B cell (primary cell): ENCODE data around the gene SLITRK1. TPM values are rescaled to one million over a fixed set of nuclear protein-coding genes. Genes with fewer than 3 reads are reported as not detected.

Experiments used
- ATAC-seq: fragments of 200-7000 bp; cut with Tn5 transposase; one replicate; pipeline ENCODE4 v1.10.0; 2021; ENCODE audit warnings: low read depth, mild to moderate bottlenecking, moderate number of reproducible peaks, moderate library complexity
- CTCF ChIA-PET: fragments of 350-600 bp; sonication (Branson Sonifier 250); formaldehyde crosslinking; loops from one replicate; lab custom pipeline; 2021; ENCODE audit warnings: antibody characterized with exemption, inconsistent platforms; lab: Charles Lee
- POLR2A ChIA-PET: fragments of 350-600 bp; sonication (Branson Sonifier 250); formaldehyde crosslinking; loops from one replicate; lab custom pipeline; 2021; ENCODE audit warnings: antibody characterized with exemption; lab: Charles Lee
- DNase-seq: peaks from one replicate; pipeline ENCODE4 v3.0.0; 2013
- H2AFZ ChIP-seq: 2 replicates; pipeline ENCODE4 v1.6.1; 2012; ENCODE audit warnings: mild to moderate bottlenecking, low read depth, low read length; ENCODE audit not compliant: insufficient read depth, poor library complexity, severe bottlenecking
- H3K27ac ChIP-seq, 2 donors: 1 replicate in 1 of 2; 2 replicates in 1 of 2; pipeline ENCODE4 v1.5.1; 2012 to 2013; ENCODE audit warnings: low read length in 2 of 2, mild to moderate bottlenecking in 2 of 2, moderate library complexity in 1 of 2
- H3K27me3 ChIP-seq, 4 experiments: fragments of 200-600 bp in 1 of 4; sonication (generic) in 1 of 4; replicated peaks in 1 of 4; 1 replicate in 2 of 4; 2 replicates in 2 of 4; pipeline versions ENCODE4 v1.6.1 to v1.7.0; 2013 to 2016; ENCODE audit warnings: low read length in 3 of 4, mild to moderate bottlenecking in 2 of 4, mixed read lengths in 1 of 4, moderate library complexity in 1 of 4; ENCODE audit not compliant: insufficient read depth in 4 of 4, control insufficient read depth in 3 of 4; ENCODE audit errors: control extremely low read depth in 1 of 4
- H3K36me3 ChIP-seq, 2 experiments: replicated peaks in 1 of 2; 1 replicate in 1 of 2; 2 replicates in 1 of 2; pipeline versions ENCODE4 v1.6.1 to v1.7.1; 2013; ENCODE audit warnings: low read length in 1 of 2; ENCODE audit not compliant: insufficient read depth in 2 of 2, control insufficient read depth in 1 of 2; ENCODE audit errors: control extremely low read depth in 1 of 2, extremely low read depth in 1 of 2
- H3K4me1 ChIP-seq, 2 donors: fragments of 200-600 bp in 1 of 2; sonication (generic) in 1 of 2; 1 replicate in 1 of 2; 2 replicates in 1 of 2; pipeline versions ENCODE4 v1.5.1 to v1.6.1; 2013 to 2017; ENCODE audit warnings: low read length in 2 of 2; ENCODE audit not compliant: control insufficient read depth in 2 of 2, insufficient read depth in 2 of 2
- H3K4me2 ChIP-seq: replicated peaks from 2 replicates; pipeline ENCODE3; 2012; ENCODE audit warnings: mild to moderate bottlenecking, low read depth, low read length; ENCODE audit not compliant: poor library complexity, severe bottlenecking
- H3K4me3 ChIP-seq, 5 experiments: fragments of 200-600 bp in 1 of 5; sonication (generic) in 1 of 5; 1 replicate in 3 of 5; 2 replicates in 2 of 5; pipeline versions ENCODE4 v1.5.1 to v1.7.0; 2011 to 2016; ENCODE audit warnings: low read length in 4 of 5, mild to moderate bottlenecking in 4 of 5, low read depth in 2 of 5, control low read depth in 1 of 5, moderate library complexity in 1 of 5; ENCODE audit not compliant: insufficient read depth in 1 of 5; ENCODE audit errors: control extremely low read depth in 1 of 5, extremely low read depth in 1 of 5
- H3K79me2 ChIP-seq: fragments of 200-600 bp; sonication (generic); one replicate; pipeline ENCODE4 v1.6.0; 2016; ENCODE audit warnings: low read length; ENCODE audit not compliant: control insufficient read depth, insufficient read depth
- H3K9ac ChIP-seq: fragments of 200-600 bp; sonication (generic); 2 replicates; pipeline ENCODE4 v1.6.1; 2017; ENCODE audit warnings: mild to moderate bottlenecking, low read length, moderate library complexity
- H3K9me3 ChIP-seq, 3 donors: one replicate each; pipeline versions ENCODE4 v1.6.1 to v1.7.1; 2013; ENCODE audit warnings: low read length in 2 of 3; ENCODE audit not compliant: control insufficient read depth in 2 of 3, insufficient read depth in 1 of 3; ENCODE audit errors: control extremely low read depth in 1 of 3
- H4K20me1 ChIP-seq: 2 replicates; pipeline ENCODE4 v1.6.0; 2012; ENCODE audit warnings: mild to moderate bottlenecking, low read length; ENCODE audit not compliant: insufficient read depth, control insufficient read depth, poor library complexity, severe bottlenecking
- H3K27ac Mint-ChIP-seq: one replicate; pipeline ENCODE4 v1.8.0; 2021; ENCODE audit warnings: mixed read lengths
- H3K27me3 Mint-ChIP-seq: one replicate; pipeline ENCODE4 v1.8.0; 2021; ENCODE audit warnings: mixed read lengths
- H3K4me1 Mint-ChIP-seq: one replicate; pipeline ENCODE4 v1.8.0; 2021; ENCODE audit warnings: mixed read lengths
- H3K4me3 Mint-ChIP-seq: one replicate; pipeline ENCODE4 v1.8.0; 2021; ENCODE audit warnings: mixed read lengths
- H3K9me3 Mint-ChIP-seq: one replicate; pipeline ENCODE4 v1.8.0; 2022; ENCODE audit warnings: mixed read lengths; ENCODE audit not compliant: insufficient read depth
- CTCF ChIP-seq: fragments of 200-600 bp; IDR thresholded peaks from one replicate; pipeline ENCODE4 v1.8.0; 2022; ENCODE audit warnings: antibody characterized with exemption, mild to moderate bottlenecking
- EZH2 ChIP-seq: IDR thresholded peaks from 2 replicates; pipeline ENCODE4 v1.6.1; 2012; ENCODE audit warnings: borderline replicate concordance, low read depth, mild to moderate bottlenecking, moderate library complexity, low read length; ENCODE audit not compliant: insufficient read depth, poor library complexity, severe bottlenecking
- WGBS: methylation state at CpG from one replicate; pipeline ENCODE4 v1.1.5; 2013; ENCODE audit warnings: missing lambda C conversion rate; ENCODE audit not compliant: insufficient coverage; 5-methylcytosine and 5-hydroxymethylcytosine counted together
- intact Hi-C: fragments of 100-400 bp; cut with micrococcal nuclease; formaldehyde crosslinking; loops from one replicate; pipeline ENCODE4 v1.10.0; 2022
- polyA plus RNA-seq: library from polyadenylated mRNA; depleted of rRNA; stranded (reverse); fragments of >200 nt; gene quantifications from 2 replicates; pipeline ENCODE4 v1.2.3, GENCODE V29; 2012
- total RNA-seq, 2 donors: library from RNA; stranded (reverse); fragments of 120-200 nt in 1 of 2; gene quantifications; 1 replicate in 1 of 2; 2 replicates in 1 of 2; pipeline versions ENCODE4 v1.2.3 to v1.2.4, GENCODE V29; 2013 to 2022

SLITRK1 gene
- total and polyA plus RNA-seq, 2 donors (not counting 1 experiment from before 2014, with no cell fraction given), result not detected

DNA sequence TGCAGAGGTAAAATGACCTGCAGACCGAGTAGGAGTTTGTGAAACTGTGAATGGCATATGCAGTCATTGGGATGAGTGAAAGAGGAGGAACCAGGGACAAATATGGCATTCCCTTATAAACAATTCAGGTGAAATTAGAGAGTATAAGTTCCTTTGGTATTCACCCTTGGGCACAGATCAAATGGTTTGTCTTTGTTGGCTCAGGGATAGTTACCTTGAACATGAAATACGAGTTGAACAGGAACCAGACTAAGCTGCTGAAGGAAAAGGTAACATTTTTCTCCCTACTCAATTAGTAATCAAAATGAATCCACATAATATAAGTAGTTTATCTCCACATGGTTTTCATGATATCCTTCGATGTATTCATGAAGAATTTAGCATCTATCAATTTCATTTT is 50.5 kb downstream of the SLITRK1 start:
- intact Hi-C loops, result no loop called here
- ChIA-PET POLR2A (no interaction called here), CTCF (no interaction called here)
- Mint-ChIP-seq H3K4me1 (no peaks in the 10 kb centered on the region), H3K9me3 (no peaks in the 10 kb centered on the region), H3K4me3 (no peak overlapping the region), H3K27ac (no peak overlapping the region), H3K27me3 (no peaks in the 10 kb centered on the region)
- Histone ChIP-seq H3K4me3 (no peak overlapping the region), H3K4me2 (no peak overlapping the region), H2AFZ (no peak overlapping the region), H3K9ac (no peak overlapping the region), H3K4me1 (no peaks in the 10 kb centered on the region), H4K20me1 (no peaks in the 10 kb centered on the region), H3K9me3 (no peaks in the 10 kb centered on the region), H3K79me2 (no peaks in the 10 kb centered on the region), H3K27ac (no peak overlapping the region), H3K36me3 (no peaks in the 10 kb centered on the region), H3K27me3 (no peaks in the 10 kb centered on the region)
- WGBS, result 80% methylated on average over 1 of the region's 3 CpGs
- ATAC-seq, result no peak
- TF ChIP-seq CTCF, result no peak
- no peak for TF ChIP-seq EZH2
- DNase-seq, result no peak

- Mint-ChIP-seq H3K4me1 (no peaks in the 10 kb centered on the region), H3K27me3 (no peaks in the 10 kb centered on the region), H3K9me3 (no peaks in the 10 kb centered on the region), H3K27ac (no peak overlapping the region), H3K4me3 (no peak overlapping the region)
- Histone ChIP-seq H3K4me2 (no peak overlapping the region), H4K20me1 (no peaks in the 10 kb centered on the region), H3K9ac (no peak overlapping the region), H3K4me1 (no peaks in the 10 kb centered on the region), H3K79me2 (no peaks in the 10 kb centered on the region), H3K36me3 (no peaks in the 10 kb centered on the region), H3K27me3 (no peaks in the 10 kb centered on the region), H3K4me3 (no peak overlapping the region), H3K9me3 (peaks cover 0 to under 1% (median 0%) of the 10 kb centered on the region in 3 donors), H3K27ac (no peak overlapping the region), H2AFZ (no peak overlapping the region)
- ChIA-PET CTCF (no interaction called here), POLR2A (no interaction called here)
- 100% methylated on average over 2 of the region's 2 CpGs for WGBS
- intact Hi-C loops, result no loop called here
- TF ChIP-seq CTCF, result no peak
- TF ChIP-seq EZH2, result no peak
- ATAC-seq, result no peak
- no peak for DNase-seq
Measured at GRCh38 chr13:83829810-83830209, 52.5 kb downstream of the SLITRK1 start.
